ENCODE data around the gene ACOXL. TPM values are rescaled to one million over a fixed set of nuclear protein-coding genes. Genes with fewer than 3 reads are reported as not detected.

The ACOXL gene
- total RNA-seq, 1 experiment from 2014 or later, result not detected

DNA sequence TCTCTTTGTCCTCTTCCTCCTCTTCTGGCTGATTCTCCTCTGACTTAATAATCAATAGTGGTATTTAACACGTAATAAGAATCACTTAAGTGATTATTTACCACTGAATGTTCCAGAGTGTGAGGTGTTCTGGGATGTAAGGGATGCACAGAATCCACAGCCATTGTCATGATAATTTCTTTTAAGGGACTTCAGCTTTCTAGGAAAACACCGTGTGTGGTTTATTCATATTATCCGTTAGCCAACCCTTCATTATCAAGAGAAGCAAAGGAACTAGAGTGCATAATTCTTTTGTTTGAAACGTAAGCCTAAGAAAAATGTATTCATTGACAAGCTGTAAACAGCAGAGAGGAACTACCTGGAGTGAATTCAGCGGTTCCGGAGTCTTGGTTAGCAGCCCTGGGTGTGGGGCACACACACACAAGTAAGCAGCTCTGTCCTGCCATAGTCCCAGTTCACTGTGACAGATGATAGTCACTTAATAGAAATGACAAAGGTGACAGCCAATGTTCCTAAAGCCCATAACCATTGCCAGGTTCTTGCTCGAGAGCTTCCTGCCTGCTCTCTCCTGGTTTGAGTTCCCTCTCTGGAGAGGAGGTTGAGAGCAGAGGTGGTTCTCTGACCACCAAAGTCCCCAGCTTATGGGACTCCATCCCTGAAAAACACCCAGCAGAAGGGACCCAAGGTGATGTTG lies 101.9 kb downstream of the ACOXL start:
- Histone ChIP-seq H3K4me3 (ENCODE audit: low read length) (no peak overlapping the region), H2AFZ (ENCODE audit: low read length) (no peak overlapping the region), H3K4me1 (ENCODE audit: low read length) (no peaks in the 10 kb centered on the region), H3K4me2 (ENCODE audit: low read depth, low read length, poor library complexity, severe bottlenecking) (no peak overlapping the region), H3K9me2 (replicated peaks; ENCODE audit: insufficient read depth, low read length) (no peaks in the 10 kb centered on the region), H3K79me2 (ENCODE audit: low read length) (no peaks in the 10 kb centered on the region), H3K9ac (ENCODE audit: low read length) (no peak overlapping the region), H3K27ac (ENCODE audit: low read length) (no peak overlapping the region), H3K27me3 (ENCODE audit: low read length) (no peaks in the 10 kb centered on the region), H3K36me3 (ENCODE audit: insufficient read depth, low read length) (no peaks in the 10 kb centered on the region), H3K9me3 (ENCODE audit: low read length) (no peaks in the 10 kb centered on the region), H4K20me1 (ENCODE audit: insufficient read depth, low read depth, low read length) (0 out of 2 replicates have a peak, but pooled peaks cover 4% of the 10 kb centered on the region)
- peak; percentile 10 for DNase-seq

DNA sequence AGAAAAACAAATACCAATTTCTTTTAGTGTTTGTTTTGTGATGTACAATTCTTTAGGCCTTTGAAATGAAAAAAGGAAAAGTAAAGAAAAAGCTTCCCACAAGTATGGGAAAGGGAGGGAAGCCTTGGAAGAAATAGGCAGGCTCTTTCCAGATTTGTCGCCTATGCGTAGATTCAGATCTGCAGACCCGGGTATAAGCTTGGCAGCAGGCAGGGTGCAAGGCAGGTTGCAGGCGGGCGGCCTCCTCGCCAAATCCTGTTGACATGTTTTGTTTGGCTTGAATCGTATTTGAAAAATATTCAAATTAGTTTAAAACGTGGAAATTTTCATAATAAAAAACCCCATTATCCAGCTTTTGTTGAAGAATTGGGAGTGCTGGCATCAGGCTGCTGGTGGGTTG lies 104.3 kb downstream of the ACOXL start:
- Histone ChIP-seq H4K20me1 (ENCODE audit: insufficient read depth, low read depth, low read length) (0 out of 2 replicates have a peak, but pooled peaks cover 4% of the 10 kb centered on the region), H3K27ac (ENCODE audit: low read length) (no peak overlapping the region), H3K9me3 (ENCODE audit: low read length) (no peaks in the 10 kb centered on the region), H3K9ac (ENCODE audit: low read length) (no peak overlapping the region), H3K4me3 (ENCODE audit: low read length) (no peak overlapping the region), H2AFZ (ENCODE audit: low read length) (no peak overlapping the region), H3K27me3 (ENCODE audit: low read length) (no peaks in the 10 kb centered on the region), H3K4me2 (ENCODE audit: low read depth, low read length, poor library complexity, severe bottlenecking) (no peak overlapping the region), H3K4me1 (ENCODE audit: low read length) (no peaks in the 10 kb centered on the region), H3K79me2 (ENCODE audit: low read length) (no peaks in the 10 kb centered on the region), H3K9me2 (replicated peaks; ENCODE audit: insufficient read depth, low read length) (no peaks in the 10 kb centered on the region), H3K36me3 (ENCODE audit: insufficient read depth, low read length) (no peaks in the 10 kb centered on the region)
- DNase-seq, result no peak

- Histone ChIP-seq H4K20me1 (ENCODE audit: insufficient read depth, low read depth, low read length) (0 out of 2 replicates have a peak, but pooled peaks cover 4% of the 10 kb centered on the region), H3K4me2 (ENCODE audit: low read depth, low read length, poor library complexity, severe bottlenecking) (no peak overlapping the region), H3K4me3 (ENCODE audit: low read length) (no peak overlapping the region), H3K27ac (ENCODE audit: low read length) (no peak overlapping the region), H3K79me2 (ENCODE audit: low read length) (no peaks in the 10 kb centered on the region), H3K9me2 (replicated peaks; ENCODE audit: insufficient read depth, low read length) (no peaks in the 10 kb centered on the region), H2AFZ (ENCODE audit: low read length) (no peak overlapping the region), H3K9me3 (ENCODE audit: low read length) (no peaks in the 10 kb centered on the region), H3K4me1 (ENCODE audit: low read length) (no peaks in the 10 kb centered on the region), H3K27me3 (ENCODE audit: low read length) (no peaks in the 10 kb centered on the region), H3K36me3 (ENCODE audit: insufficient read depth, low read length) (no peaks in the 10 kb centered on the region), H3K9ac (ENCODE audit: low read length) (no peak overlapping the region)
- DNase-seq, result peak; percentile 38
Observed at GRCh38 chr2:110837446-110838409, 105.4 kb downstream of the ACOXL start.

DNA sequence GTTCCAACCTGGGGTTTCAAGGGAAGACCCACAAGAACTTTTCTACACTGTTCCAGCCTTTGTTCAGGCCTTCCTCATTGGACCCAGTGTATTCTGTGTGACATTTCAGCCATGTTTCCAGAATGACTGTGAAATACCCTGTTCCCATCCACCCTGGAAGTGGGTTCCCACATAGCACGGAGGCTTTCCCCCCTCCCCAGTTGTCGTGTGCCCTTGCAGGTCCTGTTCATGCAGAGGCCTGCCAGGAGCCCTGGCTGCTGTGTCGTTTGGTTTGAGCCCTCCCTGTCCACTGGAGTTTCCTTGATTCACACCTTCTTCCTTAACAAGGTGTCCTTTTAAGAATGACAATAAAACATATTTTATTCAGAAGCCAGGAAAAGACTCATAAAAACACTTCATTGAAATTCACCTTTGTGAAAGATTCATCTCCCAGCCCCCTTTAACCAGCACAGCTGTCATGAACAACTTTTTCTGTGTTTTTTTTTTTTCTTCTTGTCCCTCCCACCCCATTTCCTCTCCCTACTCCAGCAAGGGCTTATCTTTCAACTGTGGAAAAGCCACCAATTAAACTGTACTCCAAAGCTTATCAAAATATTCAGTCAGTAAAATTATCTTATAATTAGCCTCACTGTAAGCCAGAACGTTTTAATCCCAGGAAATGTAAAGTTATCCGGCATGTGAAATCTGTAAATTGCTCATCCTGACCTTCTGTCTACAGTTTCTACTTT lies 106.4 kb downstream of the ACOXL start:
- no peak overlapping the region for H3K4me3 ChIP-seq (ENCODE audit: low read length)
- no peaks in the 10 kb centered on the region for H3K9me3 ChIP-seq (ENCODE audit: low read length)
- no peak overlapping the region for H3K27ac ChIP-seq (ENCODE audit: low read length)
- no peaks in the 10 kb centered on the region for H3K27me3 ChIP-seq (ENCODE audit: low read length)
- H3K9ac ChIP-seq (ENCODE audit: low read length), result no peak overlapping the region
- H2AFZ ChIP-seq (ENCODE audit: low read length), result no peak overlapping the region
- H3K4me2 ChIP-seq (ENCODE audit: low read depth, low read length, poor library complexity, severe bottlenecking), result no peak overlapping the region
- H3K4me1 ChIP-seq (ENCODE audit: low read length), result no peaks in the 10 kb centered on the region
- H3K36me3 ChIP-seq (ENCODE audit: insufficient read depth, low read length), result no peaks in the 10 kb centered on the region
- 0 out of 2 replicates have a peak, but pooled peaks cover 4% of the 10 kb centered on the region for H4K20me1 ChIP-seq (ENCODE audit: insufficient read depth, low read depth, low read length)
- H3K9me2 ChIP-seq (replicated peaks; ENCODE audit: insufficient read depth, low read length), result no peaks in the 10 kb centered on the region
- no peak for DNase-seq
- no peaks in the 10 kb centered on the region for H3K79me2 ChIP-seq (ENCODE audit: low read length)

GRCh38 chr2:110840508-110840907 lies 108.1 kb downstream of the ACOXL start:
- no peak overlapping the region for H3K9ac ChIP-seq (ENCODE audit: low read length)
- H3K79me2 ChIP-seq (ENCODE audit: low read length), result no peaks in the 10 kb centered on the region
- no peaks in the 10 kb centered on the region for H3K36me3 ChIP-seq (ENCODE audit: insufficient read depth, low read length)
- no peak overlapping the region for H3K27ac ChIP-seq (ENCODE audit: low read length)
- no peaks in the 10 kb centered on the region for H4K20me1 ChIP-seq (ENCODE audit: insufficient read depth, low read depth, low read length)
- H3K9me3 ChIP-seq (ENCODE audit: low read length), result no peaks in the 10 kb centered on the region
- no peak overlapping the region for H3K4me3 ChIP-seq (ENCODE audit: low read length)
- no peaks in the 10 kb centered on the region for H3K27me3 ChIP-seq (ENCODE audit: low read length)
- H2AFZ ChIP-seq (ENCODE audit: low read length), result no peak overlapping the region
- H3K4me1 ChIP-seq (ENCODE audit: low read length), result no peaks in the 10 kb centered on the region
- DNase-seq, result no peak
- H3K9me2 ChIP-seq (replicated peaks; ENCODE audit: insufficient read depth, low read length), result no peaks in the 10 kb centered on the region
- H3K4me2 ChIP-seq (ENCODE audit: low read depth, low read length, poor library complexity, severe bottlenecking), result no peak overlapping the region

GRCh38 chr2:110842048-110842447 lies 109.7 kb downstream of the ACOXL start:
- Histone ChIP-seq H2AFZ (ENCODE audit: low read length) (no peak overlapping the region), H3K9me2 (replicated peaks; ENCODE audit: insufficient read depth, low read length) (no peaks in the 10 kb centered on the region), H4K20me1 (ENCODE audit: insufficient read depth, low read depth, low read length) (no peaks in the 10 kb centered on the region), H3K9ac (ENCODE audit: low read length) (no peak overlapping the region), H3K4me1 (ENCODE audit: low read length) (no peaks in the 10 kb centered on the region), H3K36me3 (ENCODE audit: insufficient read depth, low read length) (no peaks in the 10 kb centered on the region), H3K9me3 (ENCODE audit: low read length) (no peaks in the 10 kb centered on the region), H3K4me3 (ENCODE audit: low read length) (no peak overlapping the region), H3K27ac (ENCODE audit: low read length) (no peak overlapping the region), H3K4me2 (ENCODE audit: low read depth, low read length, poor library complexity, severe bottlenecking) (no peak overlapping the region), H3K79me2 (ENCODE audit: low read length) (no peaks in the 10 kb centered on the region), H3K27me3 (ENCODE audit: low read length) (no peaks in the 10 kb centered on the region)
- DNase-seq, result peak; percentile 19

- H3K79me2 ChIP-seq (ENCODE audit: low read length), result no peaks in the 10 kb centered on the region
- no peaks in the 10 kb centered on the region for H3K27me3 ChIP-seq (ENCODE audit: low read length)
Observed at GRCh38 chr2:110843496-110843895, 111.1 kb downstream of the ACOXL start.

More at GRCh38 chr2:110843496-110843895, 111.1 kb downstream of the ACOXL start:
- Histone ChIP-seq H3K4me1 (ENCODE audit: low read length) (no peaks in the 10 kb centered on the region), H3K4me2 (ENCODE audit: low read depth, low read length, poor library complexity, severe bottlenecking) (no peak overlapping the region), H3K27ac (ENCODE audit: low read length) (no peak overlapping the region), H2AFZ (ENCODE audit: low read length) (no peak overlapping the region), H3K36me3 (ENCODE audit: insufficient read depth, low read length) (no peaks in the 10 kb centered on the region), H4K20me1 (ENCODE audit: insufficient read depth, low read depth, low read length) (no peaks in the 10 kb centered on the region), H3K9me3 (ENCODE audit: low read length) (no peaks in the 10 kb centered on the region), H3K9ac (ENCODE audit: low read length) (no peak overlapping the region), H3K9me2 (replicated peaks; ENCODE audit: insufficient read depth, low read length) (no peaks in the 10 kb centered on the region), H3K4me3 (ENCODE audit: low read length) (no peak overlapping the region)
- DNase-seq, result no peak
